ENCODE data around the gene CFAP99.

DNA sequence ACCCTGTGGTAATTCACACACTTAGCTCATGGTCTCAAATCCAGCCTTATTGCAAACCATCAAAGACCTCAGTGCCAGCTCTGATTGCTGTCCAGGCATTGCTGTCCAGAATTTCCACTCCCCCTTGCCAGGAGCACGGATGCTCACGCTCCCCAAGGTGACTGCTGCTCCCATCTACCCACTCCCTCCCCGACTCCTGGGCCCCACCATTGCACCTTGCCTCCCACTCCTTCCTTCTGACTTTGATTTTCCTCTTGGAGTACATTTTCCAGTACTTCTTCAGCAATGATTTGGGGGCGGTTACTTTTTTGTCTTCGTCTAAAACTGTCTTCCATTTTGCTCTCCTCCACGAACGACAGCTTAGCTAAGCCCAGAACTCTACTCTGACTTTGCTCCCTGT is 11.8 kb upstream of the CFAP99 start:
- TF ChIP-seq POLR2A (IDR thresholded peaks at IDR 0.05) = no peak
- TF ChIP-seq, protein P1, sequence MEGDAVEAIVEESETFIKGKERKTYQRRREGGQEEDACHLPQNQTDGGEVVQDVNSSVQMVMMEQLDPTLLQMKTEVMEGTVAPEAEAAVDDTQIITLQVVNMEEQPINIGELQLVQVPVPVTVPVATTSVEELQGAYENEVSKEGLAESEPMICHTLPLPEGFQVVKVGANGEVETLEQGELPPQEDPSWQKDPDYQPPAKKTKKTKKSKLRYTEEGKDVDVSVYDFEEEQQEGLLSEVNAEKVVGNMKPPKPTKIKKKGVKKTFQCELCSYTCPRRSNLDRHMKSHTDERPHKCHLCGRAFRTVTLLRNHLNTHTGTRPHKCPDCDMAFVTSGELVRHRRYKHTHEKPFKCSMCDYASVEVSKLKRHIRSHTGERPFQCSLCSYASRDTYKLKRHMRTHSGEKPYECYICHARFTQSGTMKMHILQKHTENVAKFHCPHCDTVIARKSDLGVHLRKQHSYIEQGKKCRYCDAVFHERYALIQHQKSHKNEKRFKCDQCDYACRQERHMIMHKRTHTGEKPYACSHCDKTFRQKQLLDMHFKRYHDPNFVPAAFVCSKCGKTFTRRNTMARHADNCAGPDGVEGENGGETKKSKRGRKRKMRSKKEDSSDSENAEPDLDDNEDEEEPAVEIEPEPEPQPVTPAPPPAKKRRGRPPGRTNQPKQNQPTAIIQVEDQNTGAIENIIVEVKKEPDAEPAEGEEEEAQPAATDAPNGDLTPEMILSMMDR (IDR thresholded peaks at IDR 0.05) = no peak
